Prostate gland (tissue), 2 donors: ENCODE results near the gene SLC9A4.

Experiments used
- CTCF ChIP-seq, 4 experiments: fragments of 200-600 bp in 2 of 4; fragments of 450-650 bp in 2 of 4; sonication (generic) in 2 of 4; IDR thresholded peaks; 1 replicate in 3 of 4; 2 replicates in 1 of 4; pipeline ENCODE4 v1.5.1; 2016 to 2019; ENCODE audit warnings: antibody characterized with exemption in 4 of 4, mild to moderate bottlenecking in 2 of 4, moderate library complexity in 2 of 4
- POLR2A ChIP-seq: fragments of 450-650 bp; IDR thresholded peaks from one replicate; pipeline ENCODE4 v1.6.1; 2016; ENCODE audit warnings: antibody characterized with exemption, mild to moderate bottlenecking
- POLR2AphosphoS5 ChIP-seq: sonication (generic); formaldehyde crosslinking; IDR thresholded peaks from one replicate; pipeline ENCODE4 v1.6.1; 2017; ENCODE audit warnings: antibody characterized with exemption

- TF ChIP-seq CTCF (IDR thresholded peaks at IDR 0.05) (no peak), POLR2AphosphoS5 (no peak), POLR2A (no peak)
Measured at GRCh38 chr2:102444233-102444632, 28.8 kb upstream of the SLC9A4 start.
